GM04504 (cell line): ENCODE results near the gene PEMT.

Source experiments
- DNase-seq: peaks from one replicate; pipeline ENCODE4 v3.0.0-alpha.2; 2012; ENCODE audit warnings: low read depth

The PEMT gene

GRCh38 chr17:17570798-17571716 lies 20.5 kb downstream of the PEMT start:
- no peak for DNase-seq

GRCh38 chr17:17570140-17570797 lies 21.2 kb downstream of the PEMT start:
- no peak for DNase-seq

GRCh38 chr17:17569691-17570090 lies 21.8 kb downstream of the PEMT start:
- DNase-seq = no peak

- no peak for DNase-seq
These were observed 22.7 kb downstream of the PEMT start for GRCh38 chr17:17568772-17569195.

- no peak for DNase-seq
These were observed 23.9 kb downstream of the PEMT start for GRCh38 chr17:17567631-17568030.

GRCh38 chr17:17566896-17567513 lies 24.5 kb downstream of the PEMT start:
- DNase-seq = no peak

- DNase-seq = no peak
These were observed 25.8 kb downstream of the PEMT start for GRCh38 chr17:17565471-17566339.

GRCh38 chr17:17564896-17565295 lies 26.6 kb downstream of the PEMT start:
- no peak for DNase-seq

GRCh38 chr17:17564323-17564722 lies 27.2 kb downstream of the PEMT start:
- DNase-seq = no peak

GRCh38 chr17:17563530-17563929 lies 28.0 kb downstream of the PEMT start:
- DNase-seq = no peak

- DNase-seq = no peak
These were observed 29.4 kb downstream of the PEMT start for GRCh38 chr17:17562146-17562511.

- no peak for DNase-seq
These were observed 29.9 kb downstream of the PEMT start for GRCh38 chr17:17561408-17562145.

- DNase-seq = no peak
These were observed 30.5 kb downstream of the PEMT start for GRCh38 chr17:17560975-17561374.

GRCh38 chr17:17560167-17560566 lies 31.3 kb downstream of the PEMT start:
- no peak for DNase-seq

- DNase-seq = no peak
These were observed 32.3 kb downstream of the PEMT start for GRCh38 chr17:17559164-17559563.

- no peak for DNase-seq
These were observed 33.1 kb downstream of the PEMT start for GRCh38 chr17:17558431-17558830.

GRCh38 chr17:17557796-17558195 lies 33.7 kb downstream of the PEMT start:
- DNase-seq = no peak

GRCh38 chr17:17556671-17557070 lies 34.8 kb downstream of the PEMT start:
- no peak for DNase-seq

GRCh38 chr17:17555906-17556305 lies 35.6 kb downstream of the PEMT start:
- DNase-seq = no peak

GRCh38 chr17:17555151-17555550 lies 36.4 kb downstream of the PEMT start:
- DNase-seq = no peak

- no peak for DNase-seq
These were observed 37.2 kb downstream of the PEMT start for GRCh38 chr17:17554266-17554665.
